GM18517 (cell line): ENCODE data around the gene NCKIPSD.

Experiments used
- ATAC-seq: cut with Tn5 transposase; IDR thresholded peaks from one replicate; pipeline ENCODE4 v1.9.1; 2021; ENCODE audit warnings: mild to moderate bottlenecking, moderate library complexity; ENCODE audit not compliant: unreplicated experiment

The NCKIPSD gene

DNA sequence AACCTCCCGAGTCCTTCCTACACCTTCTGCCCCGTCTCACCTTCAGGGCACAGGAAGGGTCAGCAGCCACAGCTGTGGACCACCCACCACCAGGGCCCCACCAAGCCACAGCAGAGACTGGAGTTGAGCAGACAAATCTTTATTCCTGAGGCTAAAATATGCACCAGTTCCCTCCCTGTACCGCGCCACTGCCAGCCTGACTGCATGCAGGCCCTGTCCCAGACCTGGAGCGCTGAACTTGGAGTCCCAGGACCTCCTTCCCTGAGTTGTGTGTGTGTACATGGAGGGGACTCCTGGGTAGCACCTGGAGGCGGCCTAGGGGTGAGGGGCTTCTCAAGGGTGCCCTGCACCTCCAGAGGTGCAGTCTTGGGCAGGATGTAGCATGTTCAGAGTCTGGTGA is 60.1 kb downstream of the NCKIPSD start:
- no peak for ATAC-seq

GRCh38 chr3:48624767-48625166 is 60.9 kb downstream of the NCKIPSD start:
- no peak for ATAC-seq

DNA sequence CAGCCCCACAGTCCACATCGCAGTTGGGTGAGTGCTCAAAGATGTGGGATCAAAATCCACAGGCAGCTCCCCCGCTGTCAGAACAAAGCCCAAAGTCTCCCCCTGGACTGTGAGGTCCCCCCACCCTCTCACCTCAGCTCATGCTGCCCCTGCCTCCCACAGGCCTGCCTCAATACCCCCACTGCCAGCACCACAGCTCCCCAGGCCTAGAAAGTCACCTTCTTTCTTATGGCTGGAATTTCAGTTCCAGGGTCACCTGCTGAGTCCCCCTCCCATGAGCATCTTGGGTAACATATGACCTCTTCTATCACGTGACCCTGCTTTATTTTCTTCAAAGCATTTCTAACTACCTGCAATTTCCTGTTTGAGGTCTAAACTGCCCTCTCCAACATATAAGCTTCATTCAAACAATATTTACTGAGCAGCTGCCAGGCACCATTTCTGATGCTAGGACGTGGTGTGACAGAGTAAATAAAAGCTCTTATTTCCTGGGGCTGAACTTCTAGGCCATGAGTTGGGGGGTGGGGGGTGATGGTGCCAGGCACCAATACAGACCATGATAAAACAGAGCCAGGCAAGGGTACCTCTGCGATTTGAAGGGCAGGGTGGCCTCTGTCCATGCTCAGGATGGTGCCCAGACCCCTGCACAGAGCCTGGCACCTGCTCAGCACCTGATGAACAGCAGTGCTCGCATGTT is 61.7 kb downstream of the NCKIPSD start:
- no peak for ATAC-seq
